Uterus (tissue), 4 donors: ENCODE results near the gene STUM. TPM values are rescaled to one million over a fixed set of nuclear protein-coding genes. Genes with fewer than 3 reads are reported as not detected.

Source experiments
- DNase-seq, 2 donors: peaks; one replicate each; pipeline ENCODE4 v3.0.0-alpha.2; 2019 to 2020
- H3K27ac ChIP-seq, 2 donors: fragments of 200-600 bp; sonication (generic); 1 replicate in 1 of 2; 2 replicates in 1 of 2; pipeline ENCODE4 v1.5.1; 2016 to 2018
- H3K27me3 ChIP-seq, 2 donors: fragments of 200-600 bp; sonication (generic); one replicate each; pipeline ENCODE4 v1.5.1; 2018 to 2019; ENCODE audit warnings: control low read depth in 1 of 2
- H3K36me3 ChIP-seq, 2 donors: fragments of 200-600 bp; sonication (generic); one replicate each; pipeline ENCODE4 v1.5.1; 2019; ENCODE audit warnings: control low read depth in 1 of 2
- H3K4me1 ChIP-seq, 2 donors: fragments of 200-600 bp; sonication (generic); one replicate each; pipeline ENCODE4 v1.5.1; 2018 to 2019; ENCODE audit warnings: control low read depth in 1 of 2
- H3K4me3 ChIP-seq, 2 donors: fragments of 200-600 bp; sonication (generic); 1 replicate in 1 of 2; 2 replicates in 1 of 2; pipeline ENCODE4 v1.5.1; 2018 to 2019; ENCODE audit warnings: mild to moderate bottlenecking in 1 of 2
- H3K9me3 ChIP-seq, 2 donors: fragments of 200-600 bp; sonication (generic); one replicate each; pipeline ENCODE4 v1.5.1; 2019; ENCODE audit warnings: control low read depth in 1 of 2
- CTCF ChIP-seq, 4 experiments: fragments of 200-600 bp in 2 of 4; fragments of 450-650 bp in 2 of 4; sonication (generic) in 2 of 4; IDR thresholded peaks; one replicate each; pipeline ENCODE4 v1.5.1; 2016 to 2019; ENCODE audit warnings: antibody characterized with exemption in 4 of 4, mild to moderate bottlenecking in 2 of 4, moderate library complexity in 1 of 4
- POLR2A ChIP-seq, 2 donors: fragments of 450-650 bp; IDR thresholded peaks; one replicate each; pipeline ENCODE4 v1.6.1; 2016; ENCODE audit warnings: antibody characterized with exemption in 2 of 2, mild to moderate bottlenecking in 1 of 2, moderate library complexity in 1 of 2
- intact Hi-C: fragments of 100-400 bp; cut with DNase I; formaldehyde crosslinking; loops from one replicate; pipeline ENCODE4 v1.15.1; 2023; ENCODE audit warnings: low total_unique reads
- total RNA-seq, 4 donors: library from RNA; depleted of rRNA in 3 of 4; stranded (reverse); fragments of >200 nt in 3 of 4; gene quantifications; one replicate each; pipeline versions ENCODE4 v1.1.0 to v1.2.4, GENCODE V29; 2014 to 2023
- donor health status: DM: yes; HTN: yes; CAD: no.

The STUM gene
- total RNA-seq, 4 donors from 2014 or later = 0.88 to 9.1 (median 2.2) TPM

GRCh38 chr1:226560243-226560642, 11.7 kb downstream of the STUM start:
- H3K4me1 ChIP-seq = no peaks in the 10 kb centered on the region
- DNase-seq = no peak
- H3K27ac ChIP-seq = no peak overlapping the region
- TF ChIP-seq CTCF (IDR thresholded peaks at IDR 0.05) (no peak), POLR2A (IDR thresholded peaks at IDR 0.05) (no peak)
- H3K4me3 ChIP-seq = no peak overlapping the region
- H3K27me3 ChIP-seq = no peaks in the 10 kb centered on the region
- no peaks in the 10 kb centered on the region for H3K36me3 ChIP-seq
- intact Hi-C loops = no loop called here
- H3K9me3 ChIP-seq = no peaks in the 10 kb centered on the region

GRCh38 chr1:226562989-226563388, 14.4 kb downstream of the STUM start:
- Histone ChIP-seq H3K4me1 (peaks cover 0 to 2% of the 10 kb centered on the region in 2 donors), H3K4me3 (no peak overlapping the region), H3K27ac (no peak overlapping the region), H3K9me3 (no peaks in the 10 kb centered on the region), H3K27me3 (no peaks in the 10 kb centered on the region), H3K36me3 (no peaks in the 10 kb centered on the region)
- DNase-seq = no peak
- TF ChIP-seq CTCF (IDR thresholded peaks at IDR 0.05) (no peak), POLR2A (IDR thresholded peaks at IDR 0.05) (no peak)
- intact Hi-C loops = no loop called here

- Histone ChIP-seq H3K9me3 (no peaks in the 10 kb centered on the region), H3K4me1 (peaks cover 0 to 8% of the 10 kb centered on the region in 2 donors), H3K4me3 (no peak overlapping the region), H3K27me3 (no peaks in the 10 kb centered on the region), H3K27ac (no peak overlapping the region), H3K36me3 (no peaks in the 10 kb centered on the region)
- intact Hi-C loops = no loop called here
- TF ChIP-seq CTCF (IDR thresholded peaks at IDR 0.05) = no peak
- no peak for TF ChIP-seq POLR2A (IDR thresholded peaks at IDR 0.05)
- no peak for DNase-seq
These were observed 15.1 kb downstream of the STUM start for GRCh38 chr1:226563666-226564065.

- H3K4me1 ChIP-seq = peaks cover 0 to 9% of the 10 kb centered on the region in 2 donors
These were observed 16.9 kb downstream of the STUM start for GRCh38 chr1:226565476-226565875.

GRCh38 chr1:226566234-226566633, 17.7 kb downstream of the STUM start:
- Histone ChIP-seq H3K9me3 (no peaks in the 10 kb centered on the region), H3K4me3 (no peak overlapping the region), H3K27me3 (no peaks in the 10 kb centered on the region), H3K4me1 (peaks cover 0 to 9% of the 10 kb centered on the region in 2 donors), H3K27ac (no peak overlapping the region), H3K36me3 (no peaks in the 10 kb centered on the region)
- TF ChIP-seq CTCF (IDR thresholded peaks at IDR 0.05) (no peak), POLR2A (IDR thresholded peaks at IDR 0.05) (no peak)
- no peak for DNase-seq
- intact Hi-C loops = no loop called here

More at GRCh38 chr1:226565476-226565875, 16.9 kb downstream of the STUM start:
- Histone ChIP-seq H3K9me3 (no peaks in the 10 kb centered on the region), H3K4me3 (no peak overlapping the region), H3K27ac (no peak overlapping the region), H3K27me3 (no peaks in the 10 kb centered on the region), H3K36me3 (no peaks in the 10 kb centered on the region)
- DNase-seq = no peak
- TF ChIP-seq CTCF (IDR thresholded peaks at IDR 0.05) (no peak), POLR2A (IDR thresholded peaks at IDR 0.05) (no peak)
- intact Hi-C loops = no loop called here
